Measurements from ENCODE around the gene ZNF765.

GRCh38 chr19:53381376-53381775 lies 13.6 kb upstream of the ZNF765 start:
- TF ChIP-seq, protein P1, sequence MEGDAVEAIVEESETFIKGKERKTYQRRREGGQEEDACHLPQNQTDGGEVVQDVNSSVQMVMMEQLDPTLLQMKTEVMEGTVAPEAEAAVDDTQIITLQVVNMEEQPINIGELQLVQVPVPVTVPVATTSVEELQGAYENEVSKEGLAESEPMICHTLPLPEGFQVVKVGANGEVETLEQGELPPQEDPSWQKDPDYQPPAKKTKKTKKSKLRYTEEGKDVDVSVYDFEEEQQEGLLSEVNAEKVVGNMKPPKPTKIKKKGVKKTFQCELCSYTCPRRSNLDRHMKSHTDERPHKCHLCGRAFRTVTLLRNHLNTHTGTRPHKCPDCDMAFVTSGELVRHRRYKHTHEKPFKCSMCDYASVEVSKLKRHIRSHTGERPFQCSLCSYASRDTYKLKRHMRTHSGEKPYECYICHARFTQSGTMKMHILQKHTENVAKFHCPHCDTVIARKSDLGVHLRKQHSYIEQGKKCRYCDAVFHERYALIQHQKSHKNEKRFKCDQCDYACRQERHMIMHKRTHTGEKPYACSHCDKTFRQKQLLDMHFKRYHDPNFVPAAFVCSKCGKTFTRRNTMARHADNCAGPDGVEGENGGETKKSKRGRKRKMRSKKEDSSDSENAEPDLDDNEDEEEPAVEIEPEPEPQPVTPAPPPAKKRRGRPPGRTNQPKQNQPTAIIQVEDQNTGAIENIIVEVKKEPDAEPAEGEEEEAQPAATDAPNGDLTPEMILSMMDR (IDR thresholded peaks at IDR 0.05): no peak
- no peak for TF ChIP-seq POLR2A (IDR thresholded peaks at IDR 0.05)
